ENCODE measurements around the gene RAB11A. TPM values are rescaled to one million over a fixed set of nuclear protein-coding genes. Genes with fewer than 3 reads are reported as not detected.
A peak's percentile ranks its signal among the peaks of the same experiment; 100 is the strongest.

Gene RAB11A
- total and polyA plus RNA-seq, 8 donors = 129 to 360 (median 183) TPM

DNA sequence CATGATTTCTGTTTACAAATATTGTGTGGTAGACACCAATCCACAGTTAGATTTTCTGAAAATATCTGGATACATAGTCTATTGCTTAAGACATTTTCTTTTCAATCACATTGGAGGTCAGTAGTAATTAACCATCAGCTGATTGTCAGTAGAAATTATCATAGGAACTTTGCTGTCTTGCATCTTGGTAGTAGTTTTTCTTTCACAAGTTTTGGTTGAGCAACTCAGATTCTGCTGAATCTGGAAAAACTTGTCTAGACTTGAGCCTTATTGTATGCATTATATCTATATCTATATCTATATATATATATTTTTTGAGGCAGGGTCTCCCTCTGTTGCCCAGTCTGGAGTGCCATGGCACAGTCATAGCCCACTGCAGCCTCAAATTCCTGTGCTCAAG is 4.0 kb downstream of the RAB11A start:
- Histone ChIP-seq H3K27ac (peak overlapping the region in 2 of 5 donors; percentile 95 to 98), H3K4me1 (peaks cover 9 to 71% (median 40%) of the 10 kb centered on the region in 4 donors), H3K9me3 (no peaks in the 10 kb centered on the region), H3K27me3 (no peaks in the 10 kb centered on the region), H3K4me3 (no peak overlapping the region), H3K36me3 (peaks cover 22 to 39% (median 34%) of the 10 kb centered on the region in 4 donors)
- intact Hi-C loops (cut with DNase I; ENCODE audit: low total_unique reads) = no loop called here
- TF ChIP-seq EP300 (IDR thresholded peaks at IDR 0.05) (no peak), POLR2AphosphoS5 (IDR thresholded peaks at IDR 0.05) (no peak), POLR2A (IDR thresholded peaks at IDR 0.05) (no peak), CTCF (IDR thresholded peaks at IDR 0.05) (no peak)
- no peak for DNase-seq

DNA sequence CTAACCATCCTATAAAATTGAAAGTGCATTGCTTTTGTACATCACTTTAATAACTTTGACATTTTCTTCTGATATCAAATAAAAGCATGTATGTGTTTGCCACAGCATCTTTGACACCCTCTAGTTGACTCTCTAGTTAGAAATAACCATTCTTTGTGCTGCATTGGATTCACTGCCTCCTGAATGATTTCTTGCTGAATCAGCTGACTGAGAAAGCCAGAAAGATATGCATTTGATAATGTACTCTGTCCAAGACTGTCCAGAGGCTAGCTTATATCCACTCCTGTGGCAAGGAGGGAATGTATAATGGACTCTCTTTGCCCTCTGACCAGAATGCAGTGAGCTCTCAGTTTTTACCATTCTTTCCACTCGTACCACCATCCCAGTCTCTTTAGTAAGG is 6.2 kb downstream of the RAB11A start:
- H3K36me3 ChIP-seq = peaks cover 42 to 61% (median 56%) of the 10 kb centered on the region in 4 donors
- 53 to 88% (median 70%) methylated on average over 1 of the region's 1 CpG for WGBS, 5 donors
- H3K4me3 ChIP-seq = no peak overlapping the region
- peaks cover 10 to 78% (median 44%) of the 10 kb centered on the region in 4 donors for H3K4me1 ChIP-seq
- intact Hi-C loops (cut with DNase I; ENCODE audit: low total_unique reads) = no loop called here
- no peak overlapping the region for H3K27ac ChIP-seq
- H3K9me3 ChIP-seq = no peaks in the 10 kb centered on the region
- TF ChIP-seq POLR2A (IDR thresholded peaks at IDR 0.05) (no peak), EP300 (IDR thresholded peaks at IDR 0.05) (no peak), POLR2AphosphoS5 (IDR thresholded peaks at IDR 0.05) (no peak), CTCF (IDR thresholded peaks at IDR 0.05) (no peak)
- H3K27me3 ChIP-seq = no peaks in the 10 kb centered on the region
- DNase-seq = no peak

DNA sequence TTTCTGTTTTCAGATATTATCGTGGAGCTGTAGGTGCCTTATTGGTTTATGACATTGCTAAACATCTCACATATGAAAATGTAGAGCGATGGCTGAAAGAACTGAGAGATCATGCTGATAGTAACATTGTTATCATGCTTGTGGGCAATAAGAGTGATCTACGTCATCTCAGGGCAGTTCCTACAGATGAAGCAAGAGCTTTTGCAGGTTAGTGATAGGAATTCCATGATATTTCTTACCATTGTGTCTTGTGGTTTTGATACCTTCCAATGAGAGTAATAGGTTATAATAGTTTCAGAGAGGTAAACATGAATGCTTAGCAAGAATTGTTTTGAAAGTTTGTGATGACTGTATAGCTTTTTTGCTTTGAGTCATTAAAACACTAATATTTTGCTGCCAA is 8.5 kb downstream of the RAB11A start:
- peaks cover 45 to 82% (median 74%) of the 10 kb centered on the region in 4 donors for H3K36me3 ChIP-seq
- DNase-seq = no peak
- intact Hi-C loops (cut with DNase I; ENCODE audit: low total_unique reads) = no loop called here
- H3K4me3 ChIP-seq = no peak overlapping the region
- H3K27ac ChIP-seq = no peak overlapping the region
- no peaks in the 10 kb centered on the region for H3K27me3 ChIP-seq
- H3K9me3 ChIP-seq = no peaks in the 10 kb centered on the region
- peaks cover 16 to 76% (median 46%) of the 10 kb centered on the region in 4 donors for H3K4me1 ChIP-seq
- 84 to 91% (median 87%) methylated on average over 3 of the region's 3 CpGs for WGBS, 5 donors
- TF ChIP-seq CTCF (IDR thresholded peaks at IDR 0.05) = no peak
- no peak for TF ChIP-seq POLR2AphosphoS5 (IDR thresholded peaks at IDR 0.05)

- H3K27me3 ChIP-seq = no peaks in the 10 kb centered on the region
- peak overlapping the region in 2 of 5 donors; percentile 38 to 52 for H3K27ac ChIP-seq
- intact Hi-C loops (cut with DNase I; ENCODE audit: low total_unique reads) = no loop called here
- no peaks in the 10 kb centered on the region for H3K9me3 ChIP-seq
- peaks cover 8 to 78% (median 38%) of the 10 kb centered on the region in 4 donors for H3K4me1 ChIP-seq
- TF ChIP-seq POLR2A (IDR thresholded peaks at IDR 0.05) = no peak
- 72 to 83% (median 80%) methylated on average over 3 of the region's 3 CpGs for WGBS, 5 donors
- no peak overlapping the region for H3K4me3 ChIP-seq
- DNase-seq = peak in 1 of 2 donors; percentile 24
- peaks cover 44 to 90% (median 81%) of the 10 kb centered on the region in 4 donors for H3K36me3 ChIP-seq
Measured at GRCh38 chr15:65881766-65882434, 12.6 kb downstream of the RAB11A start.

- 82 to 91% (median 89%) methylated on average over 6 of the region's 6 CpGs for WGBS, 5 donors
- no peak for DNase-seq
Measured at GRCh38 chr15:65883571-65883970, 14.3 kb downstream of the RAB11A start.

More at GRCh38 chr15:65883571-65883970, 14.3 kb downstream of the RAB11A start:
- H3K27me3 ChIP-seq = no peaks in the 10 kb centered on the region
- intact Hi-C loops (cut with DNase I; ENCODE audit: low total_unique reads) = no loop called here
- peaks cover 8 to 78% (median 38%) of the 10 kb centered on the region in 4 donors for H3K4me1 ChIP-seq
- no peaks in the 10 kb centered on the region for H3K9me3 ChIP-seq
- peaks cover 41 to 90% (median 81%) of the 10 kb centered on the region in 4 donors for H3K36me3 ChIP-seq
- H3K27ac ChIP-seq = peak overlapping the region in 3 of 5 donors; percentile 23 to 70 (median 56)
- no peak overlapping the region for H3K4me3 ChIP-seq
- no peak for TF ChIP-seq CTCF (IDR thresholded peaks at IDR 0.05)
- no peak for TF ChIP-seq POLR2A (IDR thresholded peaks at IDR 0.05)
- no peak for TF ChIP-seq POLR2AphosphoS5 (IDR thresholded peaks at IDR 0.05)
- TF ChIP-seq EP300 (IDR thresholded peaks at IDR 0.05) = no peak
